ENCODE data around the gene TMEM252.

TMEM252 gene

GRCh38 chr9:68532131-68532530, 8.6 kb downstream of the TMEM252 start:
- no peak overlapping the region for H3K4me3 ChIP-seq (ENCODE audit: low read depth, low read length)
- ChIA-PET CTCF (no interaction called here), POLR2A (no interaction called here)
- no peak for TF ChIP-seq CTCF (IDR thresholded peaks at IDR 0.05; ENCODE audit: insufficient read depth, low read length, missing control alignments)
- DNase-seq (ENCODE audit: low read depth, low spot score): no peak

- DNase-seq (ENCODE audit: low read depth, low spot score): no peak
- H3K4me3 ChIP-seq (ENCODE audit: low read depth, low read length): no peak overlapping the region
- ChIA-PET CTCF (interaction anchor here (0.5 kb wide), 1 partner anchor 51 kb away, joined by 3 read pairs; no protein-coding TSS in a partner anchor), POLR2A (no interaction called here)
- no peak for TF ChIP-seq CTCF (IDR thresholded peaks at IDR 0.05; ENCODE audit: insufficient read depth, low read length, missing control alignments)
These were observed 10.1 kb downstream of the TMEM252 start for GRCh38 chr9:68530618-68531017.

GRCh38 chr9:68523367-68523936, 17.2 kb downstream of the TMEM252 start:
- CTCF ChIA-PET: no interaction called here
- no peak for TF ChIP-seq CTCF (IDR thresholded peaks at IDR 0.05; ENCODE audit: insufficient read depth, low read length, missing control alignments)
- POLR2A ChIA-PET: no interaction called here
- DNase-seq (ENCODE audit: low read depth, low spot score): no peak
- H3K4me3 ChIP-seq (ENCODE audit: low read depth, low read length): no peak overlapping the region

- DNase-seq (ENCODE audit: low read depth, low spot score): no peak
- ChIA-PET CTCF (no interaction called here), POLR2A (no interaction called here)
- H3K4me3 ChIP-seq (ENCODE audit: low read depth, low read length): no peak overlapping the region
- no peak for TF ChIP-seq CTCF (IDR thresholded peaks at IDR 0.05; ENCODE audit: insufficient read depth, low read length, missing control alignments)
These were observed 17.7 kb downstream of the TMEM252 start for GRCh38 chr9:68522954-68523353.

GRCh38 chr9:68522131-68522530, 18.6 kb downstream of the TMEM252 start:
- ChIA-PET CTCF (no interaction called here), POLR2A (no interaction called here)
- DNase-seq (ENCODE audit: low read depth, low spot score): no peak
- no peak overlapping the region for H3K4me3 ChIP-seq (ENCODE audit: low read depth, low read length)
- TF ChIP-seq CTCF (IDR thresholded peaks at IDR 0.05; ENCODE audit: insufficient read depth, low read length, missing control alignments): no peak

- CTCF ChIA-PET: no interaction called here
- H3K4me3 ChIP-seq (ENCODE audit: low read depth, low read length): no peak overlapping the region
- POLR2A ChIA-PET: no interaction called here
- TF ChIP-seq CTCF (IDR thresholded peaks at IDR 0.05; ENCODE audit: insufficient read depth, low read length, missing control alignments): no peak
- no peak for DNase-seq (ENCODE audit: low read depth, low spot score)
These were observed 25.2 kb downstream of the TMEM252 start for GRCh38 chr9:68515326-68516017.

All from AG04449 (cell line).